Measurements from ENCODE around the gene SLC35G4.
"Not testable (repeated sequence)": the region's sequence is repeated elsewhere in the genome, so short reads cannot be mapped to it uniquely, and the experiment has no call there.

The SLC35G4 gene

DNA sequence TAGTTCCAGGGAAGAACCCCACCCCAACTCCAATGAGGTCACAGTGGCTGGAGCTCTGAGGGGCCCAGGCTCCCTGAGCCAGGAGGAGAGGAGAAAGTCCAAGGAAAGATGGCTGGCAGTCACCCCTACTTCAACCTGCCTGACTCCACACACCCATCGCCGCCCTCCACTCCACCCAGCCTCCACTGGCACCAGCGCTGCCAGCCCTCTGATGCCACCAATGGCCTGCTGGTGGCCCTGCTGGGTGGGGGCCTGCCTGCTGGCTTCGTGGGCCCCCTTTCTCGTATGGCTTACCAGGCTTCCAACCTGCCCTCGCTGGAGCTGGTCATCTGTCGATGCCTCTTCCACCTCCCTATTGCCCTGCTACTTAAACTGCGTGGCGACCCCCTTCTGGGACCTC lies at the start of gene SLC35G4:
Gene SLC35G4, plus strand, starts transcription at position 109 of the 400 bp plus-strand sequence. Its CDS starts 0 bp downstream, at position 109.
- DNase-seq (ENCODE audit: low spot score) = not testable (repeated sequence)

DNA sequence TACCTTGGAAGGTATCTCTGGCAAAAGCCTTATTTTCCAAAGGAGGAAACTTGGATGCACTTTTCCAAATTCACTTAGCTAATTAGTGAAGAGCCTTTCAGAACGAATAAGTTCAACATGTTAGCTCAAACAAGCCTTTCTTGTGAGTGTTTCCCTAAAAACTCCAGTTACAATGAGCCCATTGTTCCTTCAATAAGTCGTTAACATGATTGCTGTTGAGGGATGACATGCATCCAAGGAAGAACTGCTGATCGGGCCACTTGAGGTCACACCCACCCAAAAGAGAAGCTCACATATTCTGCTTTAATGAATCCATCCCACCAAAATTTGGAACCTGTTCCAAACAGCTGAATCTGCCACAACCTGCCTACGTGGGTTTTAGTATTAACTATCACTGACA lies 48.1 kb upstream of the SLC35G4 start:
- DNase-seq (ENCODE audit: low spot score) = no peak

DNA sequence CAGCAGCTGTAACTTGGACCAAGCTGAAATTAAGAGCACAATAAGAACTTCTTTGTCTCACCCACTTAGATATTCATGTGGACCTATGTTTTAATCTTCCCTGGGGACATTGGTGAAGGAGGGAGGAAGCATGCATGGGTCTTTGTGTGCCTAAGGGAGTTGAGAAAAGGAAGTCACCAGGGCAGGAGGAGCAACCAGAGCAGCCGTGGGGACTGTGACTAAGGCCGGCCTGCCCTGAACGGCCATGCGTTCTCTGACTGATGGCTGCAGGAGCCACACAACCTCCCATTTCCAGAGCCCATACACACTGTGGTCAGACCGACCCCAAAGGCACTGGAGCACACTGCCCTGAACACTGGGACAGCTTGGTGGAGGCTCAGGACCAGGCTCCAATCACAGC lies 43.7 kb upstream of the SLC35G4 start:
- TF ChIP-seq, protein P1, sequence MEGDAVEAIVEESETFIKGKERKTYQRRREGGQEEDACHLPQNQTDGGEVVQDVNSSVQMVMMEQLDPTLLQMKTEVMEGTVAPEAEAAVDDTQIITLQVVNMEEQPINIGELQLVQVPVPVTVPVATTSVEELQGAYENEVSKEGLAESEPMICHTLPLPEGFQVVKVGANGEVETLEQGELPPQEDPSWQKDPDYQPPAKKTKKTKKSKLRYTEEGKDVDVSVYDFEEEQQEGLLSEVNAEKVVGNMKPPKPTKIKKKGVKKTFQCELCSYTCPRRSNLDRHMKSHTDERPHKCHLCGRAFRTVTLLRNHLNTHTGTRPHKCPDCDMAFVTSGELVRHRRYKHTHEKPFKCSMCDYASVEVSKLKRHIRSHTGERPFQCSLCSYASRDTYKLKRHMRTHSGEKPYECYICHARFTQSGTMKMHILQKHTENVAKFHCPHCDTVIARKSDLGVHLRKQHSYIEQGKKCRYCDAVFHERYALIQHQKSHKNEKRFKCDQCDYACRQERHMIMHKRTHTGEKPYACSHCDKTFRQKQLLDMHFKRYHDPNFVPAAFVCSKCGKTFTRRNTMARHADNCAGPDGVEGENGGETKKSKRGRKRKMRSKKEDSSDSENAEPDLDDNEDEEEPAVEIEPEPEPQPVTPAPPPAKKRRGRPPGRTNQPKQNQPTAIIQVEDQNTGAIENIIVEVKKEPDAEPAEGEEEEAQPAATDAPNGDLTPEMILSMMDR (IDR thresholded peaks at IDR 0.05; ENCODE audit: extremely low read depth, missing control alignments) = no peak
- DNase-seq (ENCODE audit: low spot score) = no peak

More for the DNA sequence above, 48.1 kb upstream of the SLC35G4 start:
- TF ChIP-seq, protein P1 (IDR thresholded peaks at IDR 0.05; ENCODE audit: extremely low read depth, missing control alignments) = no peak

DNA sequence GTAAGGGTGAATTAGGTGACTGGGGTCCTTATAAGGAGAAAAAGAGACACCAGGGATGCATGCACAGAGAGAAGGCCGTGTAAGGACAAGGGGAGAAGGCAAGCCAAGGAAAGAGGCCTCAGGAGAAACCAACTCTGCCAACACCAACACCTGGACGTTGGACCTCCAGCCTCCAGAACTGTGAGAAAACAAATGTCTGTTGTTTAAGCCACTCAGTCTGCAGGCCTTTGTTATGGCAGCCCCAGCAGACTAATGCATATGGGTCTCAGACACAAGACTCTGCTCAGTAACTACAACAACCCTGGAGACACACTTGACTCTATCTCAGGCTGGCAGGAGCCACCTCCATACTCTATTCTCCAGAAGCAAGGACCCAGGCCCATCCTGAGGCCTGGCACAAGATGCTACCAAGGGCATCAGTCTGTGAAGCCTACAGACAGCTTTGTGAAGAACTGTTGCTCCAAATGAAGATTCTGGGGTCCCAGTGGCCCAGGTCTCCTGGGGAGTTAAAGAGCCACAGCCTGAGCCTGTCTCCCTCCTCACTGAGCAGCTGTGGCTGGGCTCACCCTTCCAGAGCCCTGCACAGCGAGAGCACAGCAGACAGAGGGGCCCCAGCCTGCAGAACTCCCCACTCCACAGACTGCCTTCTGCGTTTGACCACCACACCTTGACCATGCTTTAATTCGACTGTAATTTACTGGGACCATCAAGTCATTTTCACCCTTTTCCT lies 43.0 kb upstream of the SLC35G4 start:
- TF ChIP-seq, protein P1 (IDR thresholded peaks at IDR 0.05; ENCODE audit: extremely low read depth, missing control alignments) = no peak
- no peak for DNase-seq (ENCODE audit: low spot score)

DNA sequence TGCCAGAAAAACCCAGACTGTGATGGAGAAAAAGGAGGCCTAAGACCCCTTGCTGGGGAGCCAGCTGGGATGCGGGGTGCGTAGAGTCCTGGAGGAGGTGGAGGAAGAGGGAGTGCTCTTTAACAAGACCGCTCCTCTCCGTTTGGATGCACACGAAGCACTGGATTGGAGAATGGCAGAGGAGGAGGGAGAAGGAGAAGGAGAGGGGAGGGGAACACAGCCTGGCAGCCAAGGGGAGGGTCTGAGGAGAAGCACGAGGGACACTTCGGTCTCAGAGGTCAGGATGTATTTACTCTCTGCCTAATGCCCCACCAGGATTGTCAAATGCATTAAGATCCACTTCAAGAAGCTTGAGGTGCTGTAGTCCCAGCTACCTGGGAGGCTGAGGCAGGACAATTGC lies 42.0 kb upstream of the SLC35G4 start:
- TF ChIP-seq, protein P1 (IDR thresholded peaks at IDR 0.05; ENCODE audit: extremely low read depth, missing control alignments) = no peak
- no peak for DNase-seq (ENCODE audit: low spot score)

DNA sequence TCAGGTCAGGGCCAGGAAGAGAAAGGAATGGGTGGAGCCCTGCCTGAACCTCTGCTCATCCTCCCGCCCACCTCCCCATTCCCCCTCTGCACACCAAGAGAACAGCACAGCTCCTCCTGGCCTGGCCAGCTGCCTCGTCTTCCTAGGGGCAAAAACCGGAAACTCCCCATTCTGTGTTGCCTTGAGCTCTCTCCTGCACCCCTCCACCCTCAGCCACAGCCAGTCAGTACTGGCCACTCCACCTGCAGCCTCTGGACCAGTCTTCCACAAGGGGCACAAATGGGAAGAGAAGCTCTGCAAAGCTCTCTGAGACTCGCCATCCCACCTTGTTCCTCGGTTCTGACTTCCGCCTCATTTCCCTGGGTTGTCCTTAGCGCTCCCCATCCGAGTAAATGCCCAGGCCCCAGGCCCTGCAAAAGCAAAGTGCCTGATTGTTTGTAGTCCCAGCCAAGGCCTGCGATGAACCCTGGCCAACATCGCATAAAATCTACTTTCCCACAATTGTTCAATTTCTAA lies 39.3 kb upstream of the SLC35G4 start:
- TF ChIP-seq, protein P1 (IDR thresholded peaks at IDR 0.05; ENCODE audit: extremely low read depth, missing control alignments) = no peak
- no peak for DNase-seq (ENCODE audit: low spot score)

DNA sequence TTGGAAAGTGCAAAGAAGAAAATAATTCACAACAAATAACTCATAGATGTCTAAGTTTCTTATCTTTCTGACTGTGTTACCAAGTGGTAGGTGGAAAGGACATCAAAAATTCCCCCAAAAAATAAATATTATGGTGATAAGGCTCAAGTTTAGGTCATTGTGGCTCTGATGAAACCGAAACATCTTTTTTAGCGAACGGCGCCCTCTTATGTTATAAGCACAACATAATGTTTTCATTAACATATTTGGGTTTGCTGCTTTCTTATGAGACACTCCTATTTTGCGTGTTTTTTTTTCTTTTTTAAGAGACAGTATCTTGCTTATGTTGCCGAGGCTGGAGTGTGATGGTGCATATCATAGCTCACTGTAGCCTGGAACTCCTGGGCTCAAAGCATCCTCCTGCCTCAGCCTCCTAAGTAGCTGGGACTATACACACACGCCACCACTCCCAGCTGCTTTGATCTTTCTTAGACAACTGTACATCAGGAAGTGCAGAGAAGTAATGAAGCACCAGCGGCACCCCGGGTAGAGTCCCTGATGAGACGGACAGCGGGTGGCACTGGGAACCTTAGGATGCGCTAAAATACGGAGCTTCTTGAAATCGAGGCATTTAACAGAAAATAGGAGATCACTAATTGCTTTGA lies 38.5 kb upstream of the SLC35G4 start:
- DNase-seq (ENCODE audit: low spot score) = no peak

More for the DNA sequence above, 38.5 kb upstream of the SLC35G4 start:
- TF ChIP-seq, protein P1 (IDR thresholded peaks at IDR 0.05; ENCODE audit: extremely low read depth, missing control alignments) = no peak
